Calu3 (cell line): Measurements from ENCODE around the gene DSP. TPM values are rescaled to one million over a fixed set of nuclear protein-coding genes. Genes with fewer than 3 reads are reported as not detected.

Experiments
- BruUV-seq: library from RNA; stranded (reverse); fragments of 400-500 nt; replicated peaks from 2 replicates; lab custom pipeline; 2021; lab: Mats Ljungman, UMichigan
- CTCF ChIA-PET: fragments of 300-600 bp; sonication (Branson Sonifier 250); formaldehyde crosslinking; loops from one replicate; lab custom pipeline; 2022; ENCODE audit warnings: antibody characterized with exemption; lab: Charles Lee
- DNase-seq: peaks from one replicate; pipeline ENCODE4 v3.0.0; 2022
- H3K27ac Mint-ChIP-seq: one replicate; pipeline ENCODE4 v1.8.0; 2022; ENCODE audit warnings: mixed read lengths; ENCODE audit not compliant: unreplicated experiment
- H3K27me3 Mint-ChIP-seq: one replicate; pipeline ENCODE4 v1.8.0; 2022; ENCODE audit warnings: mixed read lengths; ENCODE audit not compliant: unreplicated experiment
- H3K36me3 Mint-ChIP-seq: one replicate; pipeline ENCODE4 v1.8.0; 2022; ENCODE audit warnings: mild to moderate bottlenecking, moderate library complexity, mixed read lengths; ENCODE audit not compliant: insufficient read depth, unreplicated experiment
- H3K4me1 Mint-ChIP-seq: one replicate; pipeline ENCODE4 v1.8.0; 2022; ENCODE audit warnings: mild to moderate bottlenecking, low read depth, mixed read lengths; ENCODE audit not compliant: unreplicated experiment
- H3K4me3 Mint-ChIP-seq: one replicate; pipeline ENCODE4 v1.8.0; 2022; ENCODE audit warnings: mild to moderate bottlenecking, low read depth, moderate library complexity, mixed read lengths; ENCODE audit not compliant: unreplicated experiment
- H3K9me3 Mint-ChIP-seq: one replicate; pipeline ENCODE4 v1.8.0; 2022; ENCODE audit warnings: low read depth, mixed read lengths; ENCODE audit not compliant: unreplicated experiment
- intact Hi-C: fragments of 100-400 bp; cut with micrococcal nuclease; formaldehyde crosslinking; loops from one replicate; pipeline ENCODE4 v1.10.0; 2022; ENCODE audit not compliant: unreplicated experiment
- total RNA-seq: library from RNA; stranded (reverse); gene quantifications from 2 replicates; pipeline ENCODE4 v1.2.3, GENCODE V29; 2022
- TF ChIP-seq, protein P1 (sequence below): fragments of 200-600 bp; IDR thresholded peaks from one replicate; pipeline ENCODE4 v1.8.0; 2022; ENCODE audit warnings: antibody characterized with exemption; ENCODE audit not compliant: unreplicated experiment

Gene DSP
- total RNA-seq, 1 experiment from 2014 or later = 57.7 TPM

DNA sequence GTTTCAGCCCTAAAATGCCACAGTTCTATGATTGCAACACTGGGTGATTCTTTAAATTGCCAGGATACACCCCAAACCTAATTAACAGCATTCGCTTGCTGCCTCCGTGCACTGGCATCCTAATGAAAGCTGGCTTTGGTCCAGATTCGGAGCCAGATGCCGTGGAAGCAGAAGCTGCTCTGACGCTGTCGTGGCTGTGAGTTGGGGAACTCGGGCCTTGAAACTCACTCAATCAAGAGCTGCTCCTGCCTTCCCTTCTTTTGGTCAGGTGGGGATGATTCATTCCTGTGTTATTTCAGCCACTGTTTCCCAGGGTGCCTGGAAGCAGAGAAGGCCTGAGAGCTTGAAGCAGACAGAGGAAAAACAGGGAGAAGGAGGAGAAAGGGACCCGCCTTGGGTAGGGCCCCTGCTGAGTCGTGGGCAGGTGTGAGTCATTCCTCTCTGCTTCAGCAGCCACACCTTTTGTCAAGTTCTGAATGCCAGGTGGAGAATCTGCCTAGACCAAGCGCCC, 36.2 kb upstream of the DSP start:
- peak; percentile 77 for DNase-seq
- CTCF ChIA-PET = interaction anchor here (0.6 kb wide), 2 partner anchors 25 to 1593 kb away, joined by 3 to 7 read pairs; no protein-coding TSS in a partner anchor
- Mint-ChIP-seq H3K4me1 (peaks cover 13% of the 10 kb centered on the region), H3K27ac (peak overlapping the region; percentile 73), H3K9me3 (no peaks in the 10 kb centered on the region), H3K4me3 (peak overlapping the region; percentile 49), H3K36me3 (no peaks in the 10 kb centered on the region), H3K27me3 (no peaks in the 10 kb centered on the region)
- TF ChIP-seq, protein P1, sequence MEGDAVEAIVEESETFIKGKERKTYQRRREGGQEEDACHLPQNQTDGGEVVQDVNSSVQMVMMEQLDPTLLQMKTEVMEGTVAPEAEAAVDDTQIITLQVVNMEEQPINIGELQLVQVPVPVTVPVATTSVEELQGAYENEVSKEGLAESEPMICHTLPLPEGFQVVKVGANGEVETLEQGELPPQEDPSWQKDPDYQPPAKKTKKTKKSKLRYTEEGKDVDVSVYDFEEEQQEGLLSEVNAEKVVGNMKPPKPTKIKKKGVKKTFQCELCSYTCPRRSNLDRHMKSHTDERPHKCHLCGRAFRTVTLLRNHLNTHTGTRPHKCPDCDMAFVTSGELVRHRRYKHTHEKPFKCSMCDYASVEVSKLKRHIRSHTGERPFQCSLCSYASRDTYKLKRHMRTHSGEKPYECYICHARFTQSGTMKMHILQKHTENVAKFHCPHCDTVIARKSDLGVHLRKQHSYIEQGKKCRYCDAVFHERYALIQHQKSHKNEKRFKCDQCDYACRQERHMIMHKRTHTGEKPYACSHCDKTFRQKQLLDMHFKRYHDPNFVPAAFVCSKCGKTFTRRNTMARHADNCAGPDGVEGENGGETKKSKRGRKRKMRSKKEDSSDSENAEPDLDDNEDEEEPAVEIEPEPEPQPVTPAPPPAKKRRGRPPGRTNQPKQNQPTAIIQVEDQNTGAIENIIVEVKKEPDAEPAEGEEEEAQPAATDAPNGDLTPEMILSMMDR = no peak
- intact Hi-C loops = loop anchor here (5.0 kb wide), 1 partner anchor 37 kb away; the partner anchor contains the start of gene DSP
- BruUV-seq = no TSS peak

DNA sequence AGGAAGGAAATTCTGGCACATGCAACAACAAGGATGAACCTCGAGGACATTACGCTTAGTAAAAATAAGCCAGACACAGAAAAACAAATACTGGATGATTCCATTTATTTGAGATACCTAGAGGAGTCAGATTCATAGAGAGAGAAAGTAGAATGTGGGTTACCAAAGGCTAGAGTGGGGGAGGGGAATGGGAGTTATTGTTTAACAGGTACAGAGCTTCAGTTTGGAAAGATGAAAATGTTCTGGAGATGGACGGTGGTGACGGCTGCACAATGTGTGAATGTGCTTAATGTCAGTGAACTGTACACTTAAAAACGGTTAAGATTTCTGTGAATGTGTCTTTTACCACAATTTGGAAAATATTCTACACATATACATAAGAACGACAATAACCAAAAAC, 33.9 kb upstream of the DSP start:
- Mint-ChIP-seq H3K4me3 (no peak overlapping the region), H3K36me3 (no peaks in the 10 kb centered on the region), H3K4me1 (peaks cover 13% of the 10 kb centered on the region), H3K27me3 (no peaks in the 10 kb centered on the region), H3K27ac (no peak overlapping the region), H3K9me3 (no peaks in the 10 kb centered on the region)
- TF ChIP-seq, protein P1 = no peak
- CTCF ChIA-PET = no interaction called here
- intact Hi-C loops = loop anchor here (5.0 kb wide), 1 partner anchor 35 kb away; the partner anchor contains the start of gene DSP
- DNase-seq = no peak
- no TSS peak for BruUV-seq

DNA sequence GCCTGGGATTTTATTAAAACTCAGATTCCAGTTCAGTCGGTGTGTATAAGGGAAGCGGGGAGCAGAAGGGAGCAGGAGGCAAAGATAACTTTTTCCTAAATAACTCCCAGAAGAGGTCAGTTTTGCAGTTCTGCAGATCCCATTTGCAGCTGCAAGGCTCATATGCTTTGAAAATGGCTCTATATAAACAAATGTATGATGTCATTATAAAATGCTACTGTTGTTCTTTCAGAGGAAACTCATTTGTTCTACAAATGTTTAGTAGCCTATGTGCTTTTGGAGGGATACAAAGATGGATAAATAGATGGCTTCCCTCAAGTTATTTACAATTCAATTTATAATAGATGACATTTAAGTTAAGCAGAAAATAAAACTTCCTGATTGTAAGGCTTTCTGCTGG, 29.2 kb upstream of the DSP start:
- CTCF ChIA-PET = no interaction called here
- TF ChIP-seq, protein P1 = no peak
- no TSS peak for BruUV-seq
- no peak for DNase-seq
- no peaks in the 10 kb centered on the region for H3K36me3 Mint-ChIP-seq
- intact Hi-C loops = no loop called here
- no peak overlapping the region for H3K4me3 Mint-ChIP-seq
- H3K27ac Mint-ChIP-seq = no peak overlapping the region
- H3K4me1 Mint-ChIP-seq = no peaks in the 10 kb centered on the region
- no peaks in the 10 kb centered on the region for H3K27me3 Mint-ChIP-seq
- H3K9me3 Mint-ChIP-seq = no peaks in the 10 kb centered on the region

DNA sequence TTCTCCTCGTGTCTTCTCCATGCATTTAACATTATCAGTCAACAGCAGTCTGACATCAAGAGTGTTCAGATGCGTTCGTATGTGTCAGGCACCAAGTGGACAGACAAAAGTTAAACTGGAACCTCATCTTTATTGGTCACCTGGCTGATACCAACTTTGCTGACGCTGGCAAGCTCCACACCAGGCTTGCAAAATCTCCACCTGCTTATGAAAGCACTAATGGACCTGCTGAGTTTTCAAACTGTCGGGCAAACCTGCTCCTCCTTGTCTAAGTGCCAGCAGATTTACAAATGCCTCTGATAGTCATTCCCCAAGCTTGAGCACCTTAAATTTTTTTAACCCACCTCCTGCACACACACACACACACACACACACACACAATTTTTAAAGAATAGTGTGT, 27.9 kb upstream of the DSP start:
- Mint-ChIP-seq H3K9me3 (no peaks in the 10 kb centered on the region), H3K27me3 (no peaks in the 10 kb centered on the region), H3K36me3 (no peaks in the 10 kb centered on the region), H3K4me3 (no peak overlapping the region), H3K4me1 (no peaks in the 10 kb centered on the region), H3K27ac (no peak overlapping the region)
- CTCF ChIA-PET = no interaction called here
- intact Hi-C loops = no loop called here
- TF ChIP-seq, protein P1 = no peak
- BruUV-seq = no TSS peak
- no peak for DNase-seq
